ENCODE measurements around the gene GAB1. TPM values are rescaled to one million over a fixed set of nuclear protein-coding genes. Genes with fewer than 3 reads are reported as not detected.
"Not testable (repeated sequence)": the region's sequence is repeated elsewhere in the genome, so short reads cannot be mapped to it uniquely, and the experiment has no call there.

The GAB1 gene
- total and polyA plus RNA-seq, 8 donors: 43.5 to 109 (median 90.7) TPM

GRCh38 chr4:143346206-143346605, 9.5 kb downstream of the GAB1 start:
- H3K27ac ChIP-seq: peak overlapping the region in 1 of 2 donors; percentile 67
- DNase-seq (peak in 1 of 4 donors; percentile 48), ATAC-seq (peak; percentile 85)
- intact Hi-C loops (cut with DNase I): no loop called here
- H3K4me1 ChIP-seq: peaks cover 14 to 24% of the 10 kb centered on the region in 2 donors
- H3K36me3 ChIP-seq: peaks cover 0 to 4% of the 10 kb centered on the region in 2 donors
- no peaks in the 10 kb centered on the region for H3K9me3 ChIP-seq
- H3K27me3 ChIP-seq: no peaks in the 10 kb centered on the region
- H3K4me3 ChIP-seq: no peak overlapping the region
- TF ChIP-seq CTCF (IDR thresholded peaks at IDR 0.05): no peak

- peaks cover 0 to 4% of the 10 kb centered on the region in 2 donors for H3K36me3 ChIP-seq
- DNase-seq: no peak
- no peak overlapping the region for H3K4me3 ChIP-seq
- no peaks in the 10 kb centered on the region for H3K9me3 ChIP-seq
- intact Hi-C loops (cut with DNase I): no loop called here
- no peak for ATAC-seq
- H3K27ac ChIP-seq: no peak overlapping the region
- no peak for TF ChIP-seq CTCF (IDR thresholded peaks at IDR 0.05)
- peaks cover 27 to 35% of the 10 kb centered on the region in 2 donors for H3K4me1 ChIP-seq
- H3K27me3 ChIP-seq: no peaks in the 10 kb centered on the region
Observed at GRCh38 chr4:143347484-143348111, 10.9 kb downstream of the GAB1 start.

GRCh38 chr4:143348233-143349077, 11.8 kb downstream of the GAB1 start:
- no peak for ATAC-seq
- H3K27ac ChIP-seq: no peak overlapping the region
- no peak for DNase-seq
- peaks cover 0 to 4% of the 10 kb centered on the region in 2 donors for H3K36me3 ChIP-seq
- H3K27me3 ChIP-seq: no peaks in the 10 kb centered on the region
- no peaks in the 10 kb centered on the region for H3K9me3 ChIP-seq
- H3K4me3 ChIP-seq: no peak overlapping the region
- peaks cover 32 to 38% of the 10 kb centered on the region in 2 donors for H3K4me1 ChIP-seq
- intact Hi-C loops (cut with DNase I): no loop called here
- no peak for TF ChIP-seq CTCF (IDR thresholded peaks at IDR 0.05)

- intact Hi-C loops (cut with DNase I): not testable (repeated sequence)
- DNase-seq: peak in 1 of 4 donors; percentile 68
Observed at GRCh38 chr4:143349858-143350527, 13.3 kb downstream of the GAB1 start.

GRCh38 chr4:143351149-143351691, 14.5 kb downstream of the GAB1 start:
- H3K27me3 ChIP-seq: no peaks in the 10 kb centered on the region
- no peak for TF ChIP-seq CTCF (IDR thresholded peaks at IDR 0.05)
- H3K9me3 ChIP-seq: no peaks in the 10 kb centered on the region
- intact Hi-C loops (cut with DNase I): no loop called here
- no peak overlapping the region for H3K4me3 ChIP-seq
- no peak for ATAC-seq
- H3K36me3 ChIP-seq: peaks cover 0 to 4% of the 10 kb centered on the region in 2 donors
- peak overlapping the region in 1 of 2 donors; percentile 53 for H3K27ac ChIP-seq
- DNase-seq: peak in 1 of 4 donors; percentile 57
- H3K4me1 ChIP-seq: peaks cover 38 to 44% of the 10 kb centered on the region in 2 donors

More at GRCh38 chr4:143349858-143350527, 13.3 kb downstream of the GAB1 start:
- peaks cover 31 to 37% of the 10 kb centered on the region in 2 donors for H3K4me1 ChIP-seq
- ATAC-seq, H3K27me3 ChIP-seq, H3K36me3 ChIP-seq, H3K27ac ChIP-seq, H3K9me3 ChIP-seq, H3K4me3 ChIP-seq: not testable (repeated sequence)
